Measurements from ENCODE around the gene OR52N2. TPM values are rescaled to one million over a fixed set of nuclear protein-coding genes. Genes with fewer than 3 reads are reported as not detected.

The OR52N2 gene
- total RNA-seq, 1 experiment from 2014 or later = not detected

GRCh38 chr11:5841797-5842196 is 33.1 kb downstream of the OR52N2 start, which contains the start of gene OR52E6:
Gene OR52E6, minus strand, starts transcription at chr11:5841897. Its CDS starts 0 bp downstream, at chr11:5841897.
- Histone ChIP-seq H3K4me3 (ENCODE audit: insufficient read depth, low read depth, low read length) (no peak within 1 kb of the TSS), H3K36me3 (replicated peaks; ENCODE audit: control insufficient read depth, insufficient read depth, low read length) (no peaks in the 10 kb centered on the region), H3K27me3 (ENCODE audit: control insufficient read depth, insufficient read depth, low read length) (no peaks in the 10 kb centered on the region)
- DNase-seq = no peak

GRCh38 chr11:5846701-5847100 is 38.0 kb downstream of the OR52N2 start:
- Histone ChIP-seq H3K27me3 (ENCODE audit: control insufficient read depth, insufficient read depth, low read length) (no peaks in the 10 kb centered on the region), H3K36me3 (replicated peaks; ENCODE audit: control insufficient read depth, insufficient read depth, low read length) (no peaks in the 10 kb centered on the region), H3K4me3 (ENCODE audit: insufficient read depth, low read depth, low read length) (no peak overlapping the region)
- no peak for DNase-seq

GRCh38 chr11:5847711-5848110 is 39.0 kb downstream of the OR52N2 start:
- no peak overlapping the region for H3K4me3 ChIP-seq (ENCODE audit: insufficient read depth, low read depth, low read length)
- no peak for DNase-seq
- H3K36me3 ChIP-seq (replicated peaks; ENCODE audit: control insufficient read depth, insufficient read depth, low read length) = no peaks in the 10 kb centered on the region
- no peaks in the 10 kb centered on the region for H3K27me3 ChIP-seq (ENCODE audit: control insufficient read depth, insufficient read depth, low read length)

- DNase-seq = no peak
- Histone ChIP-seq H3K36me3 (replicated peaks; ENCODE audit: control insufficient read depth, insufficient read depth, low read length) (no peaks in the 10 kb centered on the region), H3K27me3 (ENCODE audit: control insufficient read depth, insufficient read depth, low read length) (no peaks in the 10 kb centered on the region), H3K4me3 (ENCODE audit: insufficient read depth, low read depth, low read length) (no peak overlapping the region)
These were observed 42.3 kb downstream of the OR52N2 start for GRCh38 chr11:5851002-5851401.

GRCh38 chr11:5857590-5857989 is 48.9 kb downstream of the OR52N2 start, which contains the start of gene OR52E8:
Gene OR52E8, minus strand, starts transcription at chr11:5857690. Its CDS starts 0 bp downstream, at chr11:5857690.
- Histone ChIP-seq H3K4me3 (ENCODE audit: insufficient read depth, low read depth, low read length) (no peak within 1 kb of the TSS), H3K27me3 (ENCODE audit: control insufficient read depth, insufficient read depth, low read length) (no peaks in the 10 kb centered on the region), H3K36me3 (replicated peaks; ENCODE audit: control insufficient read depth, insufficient read depth, low read length) (no peaks in the 10 kb centered on the region)
- no peak for DNase-seq

- DNase-seq = no peak
- Histone ChIP-seq H3K4me3 (ENCODE audit: insufficient read depth, low read depth, low read length) (no peak overlapping the region), H3K27me3 (ENCODE audit: control insufficient read depth, insufficient read depth, low read length) (no peaks in the 10 kb centered on the region), H3K36me3 (replicated peaks; ENCODE audit: control insufficient read depth, insufficient read depth, low read length) (no peaks in the 10 kb centered on the region)
These were observed 57.1 kb downstream of the OR52N2 start for GRCh38 chr11:5865826-5866225.

Other genes with a start within 250 kb of the OR52N2 start
- gene OR52B6, start 228.0 kb upstream of the OR52N2 start, total RNA-seq (2014; rRNA removed; shearing (Covaris generic)) = not detected in 2 replicates
- gene TRIM6, start 212.3 kb upstream of the OR52N2 start, total RNA-seq (2014; rRNA removed; shearing (Covaris generic)) = 27.4 and 40.6 TPM in 2 replicates
- gene TRIM34, start 183.9 kb upstream of the OR52N2 start, total RNA-seq (2014; rRNA removed; shearing (Covaris generic)) = 1.4 and 1.6 TPM in 2 replicates
- 12.3 and 20.8 TPM in 2 replicates for gene TRIM5, start 123.8 kb upstream of the OR52N2 start, total RNA-seq (2014; rRNA removed; shearing (Covaris generic))
- 2.6 and 3.0 TPM in 2 replicates for gene TRIM22, start 119.1 kb upstream of the OR52N2 start, total RNA-seq (2014; rRNA removed; shearing (Covaris generic))
- gene OR56B1, start 72.5 kb upstream of the OR52N2 start, total RNA-seq (2014; rRNA removed; shearing (Covaris generic)) = not detected in 2 replicates
- not detected in 2 replicates for gene OR52N4, start 54.7 kb upstream of the OR52N2 start, total RNA-seq (2014; rRNA removed; shearing (Covaris generic))
- 0.07 TPM in 1 of 2 replicates, not detected in the other for gene OR52N5, start 25.6 kb upstream of the OR52N2 start, total RNA-seq (2014; rRNA removed; shearing (Covaris generic))
- gene OR52N1, start 17.7 kb upstream of the OR52N2 start, total RNA-seq (2014; rRNA removed; shearing (Covaris generic)) = not detected in 2 replicates
- gene OR52E6, start 33.0 kb downstream of the OR52N2 start, total RNA-seq (2014; rRNA removed; shearing (Covaris generic)) = not detected in 2 replicates
- gene OR52E8, start 48.8 kb downstream of the OR52N2 start, total RNA-seq (2014; rRNA removed; shearing (Covaris generic)) = not detected in 2 replicates
- not detected in 2 replicates for gene OR52E4, start 71.7 kb downstream of the OR52N2 start, total RNA-seq (2014; rRNA removed; shearing (Covaris generic))
- gene OR52E5, start 84.3 kb downstream of the OR52N2 start, total RNA-seq (2014; rRNA removed; shearing (Covaris generic)) = not detected in 2 replicates
- gene OR56A3, start 133.3 kb downstream of the OR52N2 start, total RNA-seq (2014; rRNA removed; shearing (Covaris generic)) = not detected in 2 replicates
- gene OR56A5, start 159.6 kb downstream of the OR52N2 start, total RNA-seq (2014; rRNA removed; shearing (Covaris generic)) = 0.18 TPM in 1 of 2 replicates, not detected in the other
- gene OR52L1, start 178.1 kb downstream of the OR52N2 start, total RNA-seq (2014; rRNA removed; shearing (Covaris generic)) = not detected in 2 replicates
- not detected in 2 replicates for gene OR56A4, start 198.0 kb downstream of the OR52N2 start, total RNA-seq (2014; rRNA removed; shearing (Covaris generic))
- 0.03 and 0.07 TPM in 2 replicates for gene OR56A1, start 221.8 kb downstream of the OR52N2 start, total RNA-seq (2014; rRNA removed; shearing (Covaris generic))

Data from H7 (cell line).